ENCODE data around the gene RHBDF1. TPM values are rescaled to one million over a fixed set of nuclear protein-coding genes. Genes with fewer than 3 reads are reported as not detected.

Gene RHBDF1
- total and polyA plus RNA-seq, 2 of the 13 experiments (the other 11 are each of a cell fraction or from before 2014, with no cell fraction given): 5.4 to 26.9 TPM

DNA sequence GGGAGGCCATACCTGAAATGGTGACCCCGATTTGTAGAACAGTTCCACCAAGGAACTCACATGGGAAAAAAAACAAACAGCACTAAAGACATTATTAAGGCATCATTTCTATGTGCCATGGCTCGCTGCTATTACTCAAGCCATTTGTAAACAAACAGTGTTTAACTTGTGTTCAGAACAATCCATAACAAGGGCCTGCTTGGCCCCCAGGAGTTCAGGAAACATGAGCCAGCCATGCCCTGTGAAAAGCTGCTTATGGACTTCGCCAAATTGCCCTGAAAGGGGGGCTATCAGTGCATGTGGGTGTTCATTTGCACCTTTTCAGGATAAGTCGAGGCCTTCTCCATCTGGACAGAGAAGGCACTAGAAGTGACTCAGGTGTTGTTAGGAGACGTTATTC, 27.0 kb downstream of the RHBDF1 start (continued):
- TF ChIP-seq, protein P1, sequence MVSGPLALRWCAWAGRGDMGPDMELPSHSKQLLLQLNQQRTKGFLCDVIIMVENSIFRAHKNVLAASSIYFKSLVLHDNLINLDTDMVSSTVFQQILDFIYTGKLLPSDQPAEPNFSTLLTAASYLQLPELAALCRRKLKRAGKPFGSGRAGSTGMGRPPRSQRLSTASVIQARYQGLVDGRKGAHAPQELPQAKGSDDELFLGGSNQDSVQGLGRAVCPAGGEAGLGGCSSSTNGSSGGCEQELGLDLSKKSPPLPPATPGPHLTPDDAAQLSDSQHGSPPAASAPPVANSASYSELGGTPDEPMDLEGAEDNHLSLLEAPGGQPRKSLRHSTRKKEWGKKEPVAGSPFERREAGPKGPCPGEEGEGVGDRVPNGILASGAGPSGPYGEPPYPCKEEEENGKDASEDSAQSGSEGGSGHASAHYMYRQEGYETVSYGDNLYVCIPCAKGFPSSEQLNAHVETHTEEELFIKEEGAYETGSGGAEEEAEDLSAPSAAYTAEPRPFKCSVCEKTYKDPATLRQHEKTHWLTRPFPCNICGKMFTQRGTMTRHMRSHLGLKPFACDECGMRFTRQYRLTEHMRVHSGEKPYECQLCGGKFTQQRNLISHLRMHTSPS (CRISPR knock-in tag; IDR thresholded peaks at IDR 0.05; ENCODE audit: low read depth): no peak
- TF ChIP-seq ZNF614 (CRISPR knock-in tag; IDR thresholded peaks at IDR 0.05; ENCODE audit: borderline replicate concordance): 0 out of 2 replicates have a peak, but pooled peaks have one; percentile 32
- TF ChIP-seq, protein P2, sequence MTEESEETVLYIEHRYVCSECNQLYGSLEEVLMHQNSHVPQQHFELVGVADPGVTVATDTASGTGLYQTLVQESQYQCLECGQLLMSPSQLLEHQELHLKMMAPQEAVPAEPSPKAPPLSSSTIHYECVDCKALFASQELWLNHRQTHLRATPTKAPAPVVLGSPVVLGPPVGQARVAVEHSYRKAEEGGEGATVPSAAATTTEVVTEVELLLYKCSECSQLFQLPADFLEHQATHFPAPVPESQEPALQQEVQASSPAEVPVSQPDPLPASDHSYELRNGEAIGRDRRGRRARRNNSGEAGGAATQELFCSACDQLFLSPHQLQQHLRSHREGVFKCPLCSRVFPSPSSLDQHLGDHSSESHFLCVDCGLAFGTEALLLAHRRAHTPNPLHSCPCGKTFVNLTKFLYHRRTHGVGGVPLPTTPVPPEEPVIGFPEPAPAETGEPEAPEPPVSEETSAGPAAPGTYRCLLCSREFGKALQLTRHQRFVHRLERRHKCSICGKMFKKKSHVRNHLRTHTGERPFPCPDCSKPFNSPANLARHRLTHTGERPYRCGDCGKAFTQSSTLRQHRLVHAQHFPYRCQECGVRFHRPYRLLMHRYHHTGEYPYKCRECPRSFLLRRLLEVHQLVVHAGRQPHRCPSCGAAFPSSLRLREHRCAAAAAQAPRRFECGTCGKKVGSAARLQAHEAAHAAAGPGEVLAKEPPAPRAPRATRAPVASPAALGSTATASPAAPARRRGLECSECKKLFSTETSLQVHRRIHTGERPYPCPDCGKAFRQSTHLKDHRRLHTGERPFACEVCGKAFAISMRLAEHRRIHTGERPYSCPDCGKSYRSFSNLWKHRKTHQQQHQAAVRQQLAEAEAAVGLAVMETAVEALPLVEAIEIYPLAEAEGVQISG (CRISPR knock-in tag; IDR thresholded peaks at IDR 0.05): 0 out of 2 replicates have a peak, but pooled peaks have one; percentile 17
- peak; percentile 31; the same call in 1 of the 2 replicates for TF ChIP-seq ZFX (CRISPR knock-in tag; IDR thresholded peaks at IDR 0.05; ENCODE audit: low read depth)
- peak; percentile 41; the same call in 1 of the 2 replicates for TF ChIP-seq MIXL1 (CRISPR knock-in tag; IDR thresholded peaks at IDR 0.05)
- 0 out of 2 replicates have a peak, but pooled peaks have one; percentile 29 for TF ChIP-seq MED1 (CRISPR knock-in tag; IDR thresholded peaks at IDR 0.05)
- 0 out of 2 replicates have a peak, but pooled peaks have one; percentile 82 for TF ChIP-seq DNMT3B (CRISPR knock-in tag; conservative IDR thresholded peaks at IDR 0.05)
- TF ChIP-seq, protein P3, sequence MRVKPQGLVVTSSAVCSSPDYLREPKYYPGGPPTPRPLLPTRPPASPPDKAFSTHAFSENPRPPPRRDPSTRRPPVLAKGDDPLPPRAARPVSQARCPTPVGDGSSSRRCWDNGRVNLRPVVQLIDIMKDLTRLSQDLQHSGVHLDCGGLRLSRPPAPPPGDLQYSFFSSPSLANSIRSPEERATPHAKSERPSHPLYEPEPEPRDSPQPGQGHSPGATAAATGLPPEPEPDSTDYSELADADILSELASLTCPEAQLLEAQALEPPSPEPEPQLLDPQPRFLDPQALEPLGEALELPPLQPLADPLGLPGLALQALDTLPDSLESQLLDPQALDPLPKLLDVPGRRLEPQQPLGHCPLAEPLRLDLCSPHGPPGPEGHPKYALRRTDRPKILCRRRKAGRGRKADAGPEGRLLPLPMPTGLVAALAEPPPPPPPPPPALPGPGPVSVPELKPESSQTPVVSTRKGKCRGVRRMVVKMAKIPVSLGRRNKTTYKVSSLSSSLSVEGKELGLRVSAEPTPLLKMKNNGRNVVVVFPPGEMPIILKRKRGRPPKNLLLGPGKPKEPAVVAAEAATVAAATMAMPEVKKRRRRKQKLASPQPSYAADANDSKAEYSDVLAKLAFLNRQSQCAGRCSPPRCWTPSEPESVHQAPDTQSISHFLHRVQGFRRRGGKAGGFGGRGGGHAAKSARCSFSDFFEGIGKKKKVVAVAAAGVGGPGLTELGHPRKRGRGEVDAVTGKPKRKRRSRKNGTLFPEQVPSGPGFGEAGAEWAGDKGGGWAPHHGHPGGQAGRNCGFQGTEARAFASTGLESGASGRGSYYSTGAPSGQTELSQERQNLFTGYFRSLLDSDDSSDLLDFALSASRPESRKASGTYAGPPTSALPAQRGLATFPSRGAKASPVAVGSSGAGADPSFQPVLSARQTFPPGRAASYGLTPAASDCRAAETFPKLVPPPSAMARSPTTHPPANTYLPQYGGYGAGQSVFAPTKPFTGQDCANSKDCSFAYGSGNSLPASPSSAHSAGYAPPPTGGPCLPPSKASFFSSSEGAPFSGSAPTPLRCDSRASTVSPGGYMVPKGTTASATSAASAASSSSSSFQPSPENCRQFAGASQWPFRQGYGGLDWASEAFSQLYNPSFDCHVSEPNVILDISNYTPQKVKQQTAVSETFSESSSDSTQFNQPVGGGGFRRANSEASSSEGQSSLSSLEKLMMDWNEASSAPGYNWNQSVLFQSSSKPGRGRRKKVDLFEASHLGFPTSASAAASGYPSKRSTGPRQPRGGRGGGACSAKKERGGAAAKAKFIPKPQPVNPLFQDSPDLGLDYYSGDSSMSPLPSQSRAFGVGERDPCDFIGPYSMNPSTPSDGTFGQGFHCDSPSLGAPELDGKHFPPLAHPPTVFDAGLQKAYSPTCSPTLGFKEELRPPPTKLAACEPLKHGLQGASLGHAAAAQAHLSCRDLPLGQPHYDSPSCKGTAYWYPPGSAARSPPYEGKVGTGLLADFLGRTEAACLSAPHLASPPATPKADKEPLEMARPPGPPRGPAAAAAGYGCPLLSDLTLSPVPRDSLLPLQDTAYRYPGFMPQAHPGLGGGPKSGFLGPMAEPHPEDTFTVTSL (CRISPR knock-in tag; IDR thresholded peaks at IDR 0.05; ENCODE audit: borderline replicate concordance): peak; percentile 71; the same call in 1 of the 2 replicates
- peak; percentile 31; the same call in 1 of the 2 replicates for TF ChIP-seq KDM6A (CRISPR knock-in tag; IDR thresholded peaks at IDR 0.05; ENCODE audit: low read depth)
- TF ChIP-seq ZKSCAN8 (CRISPR knock-in tag; IDR thresholded peaks at IDR 0.05; ENCODE audit: borderline replicate concordance): peak; percentile 66; the same call in 1 of the 2 replicates
- TF ChIP-seq ZNF607 (CRISPR knock-in tag; IDR thresholded peaks at IDR 0.05; ENCODE audit: borderline replicate concordance): no peak
- TF ChIP-seq ZNF234 (CRISPR knock-in tag; conservative IDR thresholded peaks at IDR 0.05): no peak

Data from HepG2 (cell line).